HG02973 (cell line): ENCODE data around the gene SMCHD1.
"Not testable (repeated sequence)": the region's sequence is repeated elsewhere in the genome, so short reads cannot be mapped to it uniquely, and the experiment has no call there.

Experiments used
- ATAC-seq: cut with Tn5 transposase; IDR thresholded peaks from one replicate; pipeline ENCODE4 v1.9.1; 2021; ENCODE audit warnings: moderate library complexity; ENCODE audit not compliant: unreplicated experiment

Gene SMCHD1

GRCh38 chr18:2848247-2849246 is 193.0 kb downstream of the SMCHD1 start:
- ATAC-seq: no peak

- no peak for ATAC-seq
Measured at GRCh38 chr18:2850816-2851215, 195.3 kb downstream of the SMCHD1 start.

GRCh38 chr18:2851771-2852170 is 196.2 kb downstream of the SMCHD1 start:
- no peak for ATAC-seq

- ATAC-seq: not testable (repeated sequence)
Measured at GRCh38 chr18:2852460-2852859, 196.9 kb downstream of the SMCHD1 start.

- no peak for ATAC-seq
Measured at GRCh38 chr18:2853173-2853925, 197.8 kb downstream of the SMCHD1 start.

- ATAC-seq: no peak
Measured at GRCh38 chr18:2853926-2854664, 198.6 kb downstream of the SMCHD1 start.
